Activated CD8-positive, alpha-beta memory T cell treated with anti-CD3 and anti-CD28 coated beads, Interleukin-2, amount 10 ng/mL, durations not matched to agents 7 days and 5 days (primary cell): ENCODE results near the gene ZBTB20. TPM values are rescaled to one million over a fixed set of nuclear protein-coding genes. Genes with fewer than 3 reads are reported as not detected.

Experiments
- ATAC-seq: fragments of 150-1000 bp; cut with Tn5 transposase; one replicate; pipeline ENCODE4 v1.10.0; 2021; ENCODE audit warnings: moderate library complexity
- CTCF ChIA-PET: fragments of 350-600 bp; sonication (Branson Sonifier 250); formaldehyde crosslinking; loops from one replicate; lab custom pipeline; 2021; ENCODE audit warnings: antibody characterized with exemption; lab: Charles Lee
- DNase-seq: peaks from one replicate; pipeline ENCODE4 v3.0.0-alpha.2; 2020
- H3K27ac Mint-ChIP-seq: one replicate; pipeline ENCODE4 v1.8.0; 2021; ENCODE audit warnings: mild to moderate bottlenecking, mixed read lengths
- H3K27me3 Mint-ChIP-seq: one replicate; pipeline ENCODE4 v1.8.0; 2021; ENCODE audit warnings: mixed read lengths
- H3K36me3 Mint-ChIP-seq: one replicate; pipeline ENCODE4 v1.8.0; 2021; ENCODE audit warnings: mild to moderate bottlenecking, mixed read lengths
- H3K4me1 Mint-ChIP-seq: one replicate; pipeline ENCODE4 v1.8.0; 2021; ENCODE audit warnings: mixed read lengths
- H3K4me3 Mint-ChIP-seq: one replicate; pipeline ENCODE4 v1.8.0; 2021; ENCODE audit warnings: mild to moderate bottlenecking, moderate library complexity, mixed read lengths
- H3K9me3 Mint-ChIP-seq: one replicate; pipeline ENCODE4 v1.8.0; 2022; ENCODE audit warnings: low read depth, mixed read lengths
- total RNA-seq, 2 experiments: library from RNA; stranded (reverse); gene quantifications; one replicate each; pipeline ENCODE4 v1.2.3, GENCODE V29; 2021

The ZBTB20 gene
- total RNA-seq, 2 experiments from 2014 or later = 5.6 to 10.2 TPM

- ATAC-seq (no peak), DNase-seq (no peak)
- CTCF ChIA-PET = no interaction called here
- Mint-ChIP-seq H3K4me3 (no peak overlapping the region), H3K36me3 (no peaks in the 10 kb centered on the region), H3K27ac (no peak overlapping the region), H3K9me3 (no peaks in the 10 kb centered on the region), H3K27me3 (no peaks in the 10 kb centered on the region), H3K4me1 (no peaks in the 10 kb centered on the region)
Observed at GRCh38 chr3:114659109-114660061, 487.7 kb downstream of the ZBTB20 start.

GRCh38 chr3:114651555-114651954 is 495.5 kb downstream of the ZBTB20 start:
- Mint-ChIP-seq H3K27me3 (no peaks in the 10 kb centered on the region), H3K9me3 (no peaks in the 10 kb centered on the region), H3K4me3 (no peak overlapping the region), H3K4me1 (no peaks in the 10 kb centered on the region), H3K36me3 (peaks cover 1% of the 10 kb centered on the region), H3K27ac (no peak overlapping the region)
- no peak for ATAC-seq
- DNase-seq = no peak
- CTCF ChIA-PET = no interaction called here

GRCh38 chr3:114650808-114651207 is 496.3 kb downstream of the ZBTB20 start:
- H3K27me3 Mint-ChIP-seq = no peaks in the 10 kb centered on the region
- CTCF ChIA-PET = no interaction called here
- no peaks in the 10 kb centered on the region for H3K4me1 Mint-ChIP-seq
- no peak overlapping the region for H3K27ac Mint-ChIP-seq
- DNase-seq (no peak), ATAC-seq (no peak)
- peaks cover 1% of the 10 kb centered on the region for H3K36me3 Mint-ChIP-seq
- H3K4me3 Mint-ChIP-seq = no peak overlapping the region
- H3K9me3 Mint-ChIP-seq = no peaks in the 10 kb centered on the region

GRCh38 chr3:114649331-114649730 is 497.8 kb downstream of the ZBTB20 start:
- DNase-seq (no peak), ATAC-seq (no peak)
- no peaks in the 10 kb centered on the region for H3K4me1 Mint-ChIP-seq
- H3K36me3 Mint-ChIP-seq = peaks cover 1% of the 10 kb centered on the region
- no peak overlapping the region for H3K4me3 Mint-ChIP-seq
- H3K27me3 Mint-ChIP-seq = no peaks in the 10 kb centered on the region
- CTCF ChIA-PET = no interaction called here
- H3K27ac Mint-ChIP-seq = no peak overlapping the region
- H3K9me3 Mint-ChIP-seq = no peaks in the 10 kb centered on the region

GRCh38 chr3:114646526-114646925 is 500.6 kb downstream of the ZBTB20 start:
- CTCF ChIA-PET = no interaction called here
- no peak overlapping the region for H3K4me3 Mint-ChIP-seq

GRCh38 chr3:114645392-114645791 is 501.7 kb downstream of the ZBTB20 start:
- Mint-ChIP-seq H3K27ac (no peak overlapping the region), H3K9me3 (no peaks in the 10 kb centered on the region), H3K4me1 (no peaks in the 10 kb centered on the region), H3K4me3 (no peak overlapping the region), H3K27me3 (no peaks in the 10 kb centered on the region), H3K36me3 (peaks cover 1% of the 10 kb centered on the region)
- ATAC-seq = no peak
- CTCF ChIA-PET = no interaction called here
- no peak for DNase-seq

More at GRCh38 chr3:114646526-114646925, 500.6 kb downstream of the ZBTB20 start:
- Mint-ChIP-seq H3K36me3 (peaks cover 1% of the 10 kb centered on the region), H3K4me1 (no peaks in the 10 kb centered on the region), H3K9me3 (no peaks in the 10 kb centered on the region), H3K27ac (no peak overlapping the region), H3K27me3 (no peaks in the 10 kb centered on the region)
- DNase-seq (no peak), ATAC-seq (no peak)

- Mint-ChIP-seq H3K9me3 (no peaks in the 10 kb centered on the region), H3K4me1 (no peaks in the 10 kb centered on the region), H3K27me3 (no peaks in the 10 kb centered on the region), H3K36me3 (peaks cover 1% of the 10 kb centered on the region), H3K27ac (no peak overlapping the region), H3K4me3 (no peak overlapping the region)
- DNase-seq (no peak), ATAC-seq (no peak)
- CTCF ChIA-PET = no interaction called here
Observed at GRCh38 chr3:114644367-114644766, 502.7 kb downstream of the ZBTB20 start.

GRCh38 chr3:114642951-114643741 is 503.9 kb downstream of the ZBTB20 start:
- ATAC-seq (no peak), DNase-seq (no peak)
- no peaks in the 10 kb centered on the region for H3K27me3 Mint-ChIP-seq
- H3K27ac Mint-ChIP-seq = no peak overlapping the region
- no peaks in the 10 kb centered on the region for H3K4me1 Mint-ChIP-seq
- no peak overlapping the region for H3K4me3 Mint-ChIP-seq
- H3K36me3 Mint-ChIP-seq = peaks cover 1% of the 10 kb centered on the region
- H3K9me3 Mint-ChIP-seq = no peaks in the 10 kb centered on the region
- CTCF ChIA-PET = no interaction called here

GRCh38 chr3:114640126-114640525 is 507.0 kb downstream of the ZBTB20 start:
- Mint-ChIP-seq H3K4me1 (no peaks in the 10 kb centered on the region), H3K36me3 (peaks cover 2% of the 10 kb centered on the region), H3K27me3 (no peaks in the 10 kb centered on the region), H3K9me3 (peaks cover 7% of the 10 kb centered on the region), H3K4me3 (no peak overlapping the region), H3K27ac (no peak overlapping the region)
- no peak for ATAC-seq
- no peak for DNase-seq
- CTCF ChIA-PET = no interaction called here

- H3K27me3 Mint-ChIP-seq = no peaks in the 10 kb centered on the region
- H3K4me3 Mint-ChIP-seq = no peak overlapping the region
- no peak for DNase-seq
- H3K27ac Mint-ChIP-seq = no peak overlapping the region
- ATAC-seq = no peak
- CTCF ChIA-PET = no interaction called here
- peaks cover 7% of the 10 kb centered on the region for H3K9me3 Mint-ChIP-seq
- peaks cover 2% of the 10 kb centered on the region for H3K36me3 Mint-ChIP-seq
- no peaks in the 10 kb centered on the region for H3K4me1 Mint-ChIP-seq
Observed at GRCh38 chr3:114639171-114639570, 507.9 kb downstream of the ZBTB20 start.

GRCh38 chr3:114635878-114636277 is 511.2 kb downstream of the ZBTB20 start:
- Mint-ChIP-seq H3K27ac (no peak overlapping the region), H3K4me1 (no peaks in the 10 kb centered on the region), H3K9me3 (peaks cover 8% of the 10 kb centered on the region), H3K4me3 (no peak overlapping the region), H3K36me3 (peaks cover 2% of the 10 kb centered on the region), H3K27me3 (no peaks in the 10 kb centered on the region)
- ATAC-seq (no peak), DNase-seq (no peak)
- CTCF ChIA-PET = interaction anchor here (1.4 kb wide), 1 partner anchor 93 kb away, joined by 3 read pairs; no protein-coding TSS in a partner anchor

GRCh38 chr3:114634635-114635034 is 512.5 kb downstream of the ZBTB20 start:
- H3K27me3 Mint-ChIP-seq = no peaks in the 10 kb centered on the region
- no peak overlapping the region for H3K4me3 Mint-ChIP-seq
- peaks cover 8% of the 10 kb centered on the region for H3K9me3 Mint-ChIP-seq
- no peak overlapping the region for H3K27ac Mint-ChIP-seq
- ATAC-seq (no peak), DNase-seq (no peak)
- CTCF ChIA-PET = no interaction called here
- H3K36me3 Mint-ChIP-seq = peaks cover 2% of the 10 kb centered on the region
- no peaks in the 10 kb centered on the region for H3K4me1 Mint-ChIP-seq

GRCh38 chr3:114632757-114633424 is 514.2 kb downstream of the ZBTB20 start:
- no peaks in the 10 kb centered on the region for H3K4me1 Mint-ChIP-seq
- no peak for ATAC-seq
- CTCF ChIA-PET = no interaction called here
- peaks cover 8% of the 10 kb centered on the region for H3K9me3 Mint-ChIP-seq
- no peaks in the 10 kb centered on the region for H3K27me3 Mint-ChIP-seq
- H3K36me3 Mint-ChIP-seq = peaks cover 2% of the 10 kb centered on the region
- no peak for DNase-seq
- H3K4me3 Mint-ChIP-seq = no peak overlapping the region
- H3K27ac Mint-ChIP-seq = no peak overlapping the region
